Sigmoid colon (tissue), 7 donors: ENCODE measurements around the gene SDK2. TPM values are rescaled to one million over a fixed set of nuclear protein-coding genes. Genes with fewer than 3 reads are reported as not detected.

Source experiments
- DNase-seq: peaks from one replicate; pipeline ENCODE4 v3.0.0-alpha.2; 2019
- H3K27ac ChIP-seq, 4 donors: fragments of 200-600 bp; sonication (generic); one replicate each; pipeline ENCODE4 v1.5.1; 2016 to 2019; ENCODE audit warnings: mild to moderate bottlenecking in 1 of 4
- H3K27me3 ChIP-seq, 3 donors: fragments of 200-600 bp; sonication (generic); one replicate each; pipeline ENCODE4 v1.5.1; 2019; ENCODE audit warnings: mild to moderate bottlenecking in 1 of 3
- H3K36me3 ChIP-seq, 4 donors: fragments of 200-600 bp; sonication (generic); one replicate each; pipeline ENCODE4 v1.5.1; 2016 to 2019
- H3K4me1 ChIP-seq, 4 donors: fragments of 200-600 bp; sonication (generic); one replicate each; pipeline ENCODE4 v1.5.1; 2017 to 2019
- H3K4me3 ChIP-seq, 4 donors: fragments of 200-600 bp; sonication (generic); one replicate each; pipeline ENCODE4 v1.5.1; 2017 to 2019; ENCODE audit warnings: mild to moderate bottlenecking in 2 of 4, moderate library complexity in 1 of 4
- H3K9me3 ChIP-seq, 4 donors: fragments of 200-600 bp in 3 of 4; sonication (generic) in 3 of 4; one replicate each; pipeline versions ENCODE4 v1.5.1 to v1.6.1; 2013 to 2019
- CTCF ChIP-seq, 4 experiments: fragments of 450-650 bp in 3 of 4; fragments of 200-600 bp in 1 of 4; IDR thresholded peaks; one replicate each; pipeline ENCODE4 v1.5.1; 2016 to 2019; ENCODE audit warnings: antibody characterized with exemption in 4 of 4, mild to moderate bottlenecking in 3 of 4, moderate library complexity in 2 of 4
- EP300 ChIP-seq, 4 donors: sonication (generic); formaldehyde crosslinking; IDR thresholded peaks; one replicate each; pipeline ENCODE4 v1.6.1; 2017; ENCODE audit warnings: antibody characterized with exemption in 4 of 4
- POLR2A ChIP-seq, 2 donors: fragments of 450-650 bp; IDR thresholded peaks; one replicate each; pipeline ENCODE4 v1.6.1; 2016; ENCODE audit warnings: antibody characterized with exemption in 2 of 2, mild to moderate bottlenecking in 2 of 2, moderate library complexity in 2 of 2
- POLR2AphosphoS5 ChIP-seq, 4 donors: sonication (generic); formaldehyde crosslinking; IDR thresholded peaks; one replicate each; pipeline ENCODE4 v1.6.1; 2017; ENCODE audit warnings: antibody characterized with exemption in 4 of 4
- WGBS, 2 donors: extraction: QIAGEN DNeasy Blood & Tissue Kit; methylation state at CpG; one replicate each; pipeline ENCODE4 v1.1.7; 2013; 5-methylcytosine and 5-hydroxymethylcytosine counted together
- intact Hi-C: fragments of 100-400 bp; cut with DNase I; formaldehyde crosslinking; loops from one replicate; pipeline ENCODE4 v1.15.1; 2023
- polyA plus RNA-seq, 3 donors: library from polyadenylated mRNA; stranded (reverse); fragments of 200-250 nt; gene quantifications; one replicate each; pipeline ENCODE4 v1.2.3, GENCODE V29; 2013
- total RNA-seq, 4 donors: library from RNA; depleted of rRNA; stranded (reverse); fragments of >200 nt; gene quantifications; one replicate each; pipeline ENCODE4 v1.1.0, GENCODE V29; 2016
- donor health status: healthy with polysubstance abuse.
- donor health status: Bipolar disorder and iron deficiency.
- donor health status: healthy.

The SDK2 gene
- total and polyA plus RNA-seq, 7 donors, result under 0.01 to 1.9 (median 0.71) TPM

GRCh38 chr17:73650617-73651200 lies 6.5 kb upstream of the SDK2 start:
- Histone ChIP-seq H3K9me3 (peaks cover 0 to 6% (median 0%) of the 10 kb centered on the region in 4 donors), H3K4me1 (peaks cover 0 to 3% (median 1%) of the 10 kb centered on the region in 4 donors), H3K4me3 (no peak overlapping the region), H3K27ac (no peak overlapping the region), H3K36me3 (no peaks in the 10 kb centered on the region), H3K27me3 (peaks cover 0 to 43% (median 21%) of the 10 kb centered on the region in 3 donors)
- 16 to 65% methylated on average over 11 of the region's 11 CpGs for WGBS, 2 donors
- no peak for TF ChIP-seq CTCF (IDR thresholded peaks at IDR 0.05)
- TF ChIP-seq POLR2A (IDR thresholded peaks at IDR 0.05), result no peak
- no peak for TF ChIP-seq EP300 (IDR thresholded peaks at IDR 0.05)
- no peak for TF ChIP-seq POLR2AphosphoS5 (IDR thresholded peaks at IDR 0.05)
- no peak for DNase-seq
- intact Hi-C loops, result no loop called here

DNA sequence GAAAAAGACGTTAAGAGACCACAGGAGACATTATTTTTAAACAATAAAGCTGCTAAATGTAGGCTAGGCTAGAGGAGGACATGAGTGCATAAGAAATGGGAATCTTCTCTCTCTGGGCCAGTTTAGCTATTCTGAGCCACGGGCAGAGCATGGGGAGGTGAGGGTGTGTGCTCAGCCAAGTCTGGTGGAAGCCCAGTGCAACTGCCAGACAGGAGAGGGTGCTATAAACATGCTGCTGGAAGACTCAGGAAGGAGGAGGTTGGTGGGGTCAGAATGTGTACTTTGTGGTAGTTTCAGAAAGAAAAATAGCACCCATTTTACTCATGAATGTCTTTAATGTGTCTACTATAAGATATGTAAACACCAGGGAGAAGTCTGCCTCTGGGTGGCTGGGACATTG lies 5.9 kb upstream of the SDK2 start:
- TF ChIP-seq POLR2AphosphoS5 (IDR thresholded peaks at IDR 0.05) (no peak), EP300 (IDR thresholded peaks at IDR 0.05) (no peak), CTCF (IDR thresholded peaks at IDR 0.05) (no peak), POLR2A (IDR thresholded peaks at IDR 0.05) (no peak)
- WGBS, 2 donors, result 13 to 55% methylated on average over 2 of the region's 2 CpGs
- intact Hi-C loops, result no loop called here

DNA sequence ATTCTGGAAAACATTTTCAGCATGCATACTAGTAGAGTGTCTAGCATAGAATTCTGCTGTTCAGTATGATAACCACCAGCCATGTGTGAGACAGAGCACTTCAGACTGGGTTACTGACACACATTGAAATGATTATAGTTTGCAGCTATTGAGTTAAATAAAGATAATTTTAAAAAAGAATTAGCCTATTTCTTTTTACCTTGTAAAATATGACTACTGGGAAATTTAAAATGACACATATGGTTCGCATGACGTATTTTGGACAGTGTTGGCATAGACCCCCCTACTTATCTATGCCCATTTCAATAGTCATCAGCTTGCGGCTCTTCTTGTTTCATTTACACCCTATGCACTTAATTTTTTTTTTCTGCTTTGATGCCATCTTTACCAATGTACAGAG lies 4.7 kb upstream of the SDK2 start:
- H3K4me3 ChIP-seq, result no peak overlapping the region
- no peak for DNase-seq
- H3K4me1 ChIP-seq, result peaks cover 0 to 18% (median 15%) of the 10 kb centered on the region in 4 donors
- WGBS, 2 donors, result 96 to 97% methylated on average over 3 of the region's 3 CpGs
- no peaks in the 10 kb centered on the region for H3K36me3 ChIP-seq
- peaks cover 0 to 3% (median 0%) of the 10 kb centered on the region in 4 donors for H3K9me3 ChIP-seq
- no peak overlapping the region for H3K27ac ChIP-seq
- no peak for TF ChIP-seq POLR2A (IDR thresholded peaks at IDR 0.05)
- TF ChIP-seq EP300 (IDR thresholded peaks at IDR 0.05), result no peak
- TF ChIP-seq POLR2AphosphoS5 (IDR thresholded peaks at IDR 0.05), result no peak
- peaks cover 0 to 56% (median 27%) of the 10 kb centered on the region in 3 donors for H3K27me3 ChIP-seq
- intact Hi-C loops, result loop anchor here (5.0 kb wide), 1 partner anchor 528 kb away; no protein-coding TSS in a partner anchor

More for the DNA sequence above, 5.9 kb upstream of the SDK2 start:
- H3K9me3 ChIP-seq, result peaks cover 0 to 6% (median 0%) of the 10 kb centered on the region in 4 donors
- no peak for DNase-seq
- H3K4me3 ChIP-seq, result no peak overlapping the region
- peaks cover 0 to 48% (median 21%) of the 10 kb centered on the region in 3 donors for H3K27me3 ChIP-seq
- H3K36me3 ChIP-seq, result no peaks in the 10 kb centered on the region
- H3K27ac ChIP-seq, result no peak overlapping the region
- H3K4me1 ChIP-seq, result peaks cover 0 to 8% (median 7%) of the 10 kb centered on the region in 4 donors

DNA sequence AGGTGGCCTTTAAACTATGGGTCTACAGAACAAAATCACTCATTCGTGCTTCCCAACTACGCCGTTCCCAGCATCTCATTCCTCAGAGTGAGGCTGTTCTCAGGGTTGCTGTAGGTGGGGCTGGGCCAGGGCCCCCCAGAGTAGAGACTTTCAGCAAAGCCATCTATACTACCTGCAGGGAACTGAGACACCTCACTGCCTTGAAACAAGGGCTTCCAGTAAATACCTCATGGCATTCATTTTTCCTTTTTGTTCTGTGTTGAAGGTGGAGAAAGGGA lies 4.2 kb upstream of the SDK2 start:
- no peak overlapping the region for H3K4me3 ChIP-seq
- H3K36me3 ChIP-seq, result no peaks in the 10 kb centered on the region
- intact Hi-C loops, result loop anchor here (5.0 kb wide), 1 partner anchor 529 kb away; no protein-coding TSS in a partner anchor
- peaks cover 3 to 61% (median 32%) of the 10 kb centered on the region in 3 donors for H3K27me3 ChIP-seq
- no peaks in the 10 kb centered on the region for H3K9me3 ChIP-seq
- whole genome bisulfite sequencing, 2 donors, result 94 to 98% methylated on average over 3 of the region's 3 CpGs
- H3K4me1 ChIP-seq, result peaks cover 0 to 23% (median 20%) of the 10 kb centered on the region in 4 donors
- TF ChIP-seq POLR2AphosphoS5 (IDR thresholded peaks at IDR 0.05), result no peak
- no peak for TF ChIP-seq CTCF (IDR thresholded peaks at IDR 0.05)
- TF ChIP-seq EP300 (IDR thresholded peaks at IDR 0.05), result no peak
- no peak for TF ChIP-seq POLR2A (IDR thresholded peaks at IDR 0.05)
- DNase-seq, result no peak
- no peak overlapping the region for H3K27ac ChIP-seq

DNA sequence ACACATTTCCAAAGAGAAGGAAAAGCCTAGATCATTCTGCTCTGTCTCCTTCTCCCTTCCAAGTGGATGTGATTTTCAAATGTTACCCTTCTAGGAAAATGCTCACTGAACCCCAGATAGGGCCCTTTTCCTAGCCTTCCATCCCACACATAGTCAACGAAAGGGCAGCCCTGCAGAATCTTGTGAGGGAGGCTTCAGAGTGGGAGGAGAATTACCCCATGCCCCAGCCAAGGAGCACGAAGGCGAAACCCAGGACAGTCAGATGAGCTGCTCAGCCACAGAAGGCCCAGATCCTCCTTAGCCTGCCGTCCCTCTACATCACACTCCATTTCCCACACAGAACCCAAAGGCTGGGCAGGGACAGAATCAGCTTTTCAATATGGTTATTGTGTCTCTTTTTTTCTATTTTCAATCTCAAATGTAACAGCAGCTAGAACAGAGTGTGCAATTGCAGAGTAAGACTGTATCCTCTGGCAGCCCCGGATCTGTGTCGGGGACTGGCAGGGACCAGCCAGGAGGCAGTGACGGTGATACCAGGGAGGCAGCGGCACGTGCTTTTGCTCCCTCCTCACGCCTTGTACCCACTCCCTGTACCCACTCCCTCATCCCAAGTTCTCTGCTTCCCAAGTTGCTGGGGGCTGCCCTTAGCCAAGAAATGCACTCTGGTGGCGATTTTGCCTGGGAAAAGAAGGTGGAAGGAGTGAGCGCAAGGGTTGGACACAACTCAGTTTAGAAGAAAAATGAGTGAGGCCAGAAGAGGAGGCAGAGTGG lies 3.7 kb upstream of the SDK2 start:
- intact Hi-C loops, result loop anchor here (5.0 kb wide), 1 partner anchor 529 kb away; no protein-coding TSS in a partner anchor

More for the DNA sequence above, 3.7 kb upstream of the SDK2 start:
- H3K27me3 ChIP-seq, result peaks cover 6 to 66% (median 37%) of the 10 kb centered on the region in 3 donors
- no peaks in the 10 kb centered on the region for H3K36me3 ChIP-seq
- no peak for TF ChIP-seq POLR2AphosphoS5 (IDR thresholded peaks at IDR 0.05)
- TF ChIP-seq EP300 (IDR thresholded peaks at IDR 0.05), result no peak
- peaks cover 0 to 28% (median 25%) of the 10 kb centered on the region in 4 donors for H3K4me1 ChIP-seq
- 91 to 93% methylated on average over 12 of the region's 12 CpGs for WGBS, 2 donors
- H3K4me3 ChIP-seq, result no peak overlapping the region
- H3K9me3 ChIP-seq, result no peaks in the 10 kb centered on the region
- no peak overlapping the region for H3K27ac ChIP-seq
- DNase-seq, result no peak
